Naive thymus-derived CD4-positive, alpha-beta T cell (primary cell): ENCODE results near the gene TMCO6. TPM values are rescaled to one million over a fixed set of nuclear protein-coding genes. Genes with fewer than 3 reads are reported as not detected.
A peak's percentile ranks its signal among the peaks of the same experiment; 100 is the strongest.

Experiments
- ATAC-seq: fragments of 150-1000 bp; cut with Tn5 transposase; 2 replicates; pipeline ENCODE4 v1.10.0; 2021; ENCODE audit warnings: mild to moderate bottlenecking, moderate library complexity
- CTCF ChIA-PET: fragments of 350-600 bp; sonication (Branson Sonifier 250); formaldehyde crosslinking; loops from one replicate; lab custom pipeline; 2021; ENCODE audit warnings: antibody characterized with exemption; lab: Charles Lee
- POLR2A ChIA-PET: fragments of 350-600 bp; sonication (Branson Sonifier 250); formaldehyde crosslinking; loops from one replicate; lab custom pipeline; 2021; ENCODE audit warnings: antibody characterized with exemption, inconsistent platforms; lab: Charles Lee
- DNase-seq, 9 donors: peaks; one replicate each; pipeline versions ENCODE4 v3.0.0 to v3.0.0-alpha.2; 2020 to 2022; ENCODE audit warnings: mixed read lengths in 1 of 9
- H3K27ac ChIP-seq: one replicate; pipeline ENCODE4 v1.7.0; 2013; ENCODE audit warnings: mild to moderate bottlenecking, low read depth, low read length, moderate library complexity
- H3K27me3 ChIP-seq, 2 donors: one replicate each; pipeline ENCODE4 v1.7.0; 2013; ENCODE audit warnings: low read length in 2 of 2, mild to moderate bottlenecking in 2 of 2, moderate library complexity in 2 of 2; ENCODE audit not compliant: control insufficient read depth in 2 of 2, insufficient read depth in 2 of 2
- H3K36me3 ChIP-seq, 3 experiments: 1 replicate in 2 of 3; 2 replicates in 1 of 3; pipeline ENCODE4 v1.7.0; 2013; ENCODE audit warnings: low read length in 3 of 3, mild to moderate bottlenecking in 3 of 3, moderate library complexity in 1 of 3; ENCODE audit not compliant: insufficient read depth in 3 of 3, control insufficient read depth in 2 of 3
- H3K4me1 ChIP-seq, 2 donors: one replicate each; pipeline ENCODE4 v1.7.0; 2013; ENCODE audit warnings: low read length in 2 of 2, mild to moderate bottlenecking in 2 of 2, moderate library complexity in 1 of 2; ENCODE audit not compliant: control insufficient read depth in 2 of 2, insufficient read depth in 2 of 2
- H3K4me3 ChIP-seq: 2 replicates; pipeline ENCODE4 v1.7.0; 2013; ENCODE audit warnings: mild to moderate bottlenecking, low read length
- H3K9me3 ChIP-seq, 3 experiments: 1 replicate in 2 of 3; 2 replicates in 1 of 3; pipeline ENCODE4 v1.7.0; 2013; ENCODE audit warnings: low read length in 3 of 3; ENCODE audit not compliant: control insufficient read depth in 2 of 3
- H3K27ac Mint-ChIP-seq, 9 donors: one replicate each; pipeline ENCODE4 v1.8.0; 2020 to 2022; ENCODE audit warnings: mixed read lengths in 9 of 9, mild to moderate bottlenecking in 8 of 9, moderate library complexity in 5 of 9, inconsistent platforms in 2 of 9
- H3K27me3 Mint-ChIP-seq, 5 donors: one replicate each; pipeline ENCODE4 v1.8.0; 2021 to 2022; ENCODE audit warnings: mixed read lengths in 5 of 5, mild to moderate bottlenecking in 1 of 5
- H3K36me3 Mint-ChIP-seq, 5 donors: one replicate each; pipeline ENCODE4 v1.8.0; 2020 to 2022; ENCODE audit warnings: mixed read lengths in 5 of 5, mild to moderate bottlenecking in 3 of 5, inconsistent platforms in 1 of 5
- H3K4me1 Mint-ChIP-seq, 7 donors: one replicate each; pipeline ENCODE4 v1.8.0; 2020 to 2022; ENCODE audit warnings: mixed read lengths in 7 of 7, mild to moderate bottlenecking in 3 of 7, inconsistent platforms in 1 of 7
- H3K4me3 Mint-ChIP-seq, 10 donors: one replicate each; pipeline ENCODE4 v1.8.0; 2020 to 2022; ENCODE audit warnings: mild to moderate bottlenecking in 10 of 10, mixed read lengths in 10 of 10, moderate library complexity in 6 of 10, inconsistent platforms in 2 of 10
- H3K9me3 Mint-ChIP-seq, 11 donors: one replicate each; pipeline ENCODE4 v1.8.0; 2020 to 2022; ENCODE audit warnings: mixed read lengths in 11 of 11, mild to moderate bottlenecking in 4 of 11, inconsistent platforms in 1 of 11, moderate library complexity in 1 of 11
- intact Hi-C, 2 donors: fragments of 100-400 bp; cut with micrococcal nuclease; formaldehyde crosslinking; loops; one replicate each; pipeline ENCODE4 v1.15.1; 2023
- polyA plus RNA-seq, 2 donors: library from polyadenylated mRNA; unstranded; fragments of 300-500 nt; fragmentation: Illumina TruSeq; gene quantifications; one replicate each; pipeline ENCODE4 v1.2.3, GENCODE V29; 2021
- total RNA-seq, 6 experiments: library from RNA in 5 of 6; stranded (reverse) in 5 of 6; gene quantifications; 1 replicate in 5 of 6; 2 replicates in 1 of 6; pipeline ENCODE4 v1.2.3 and lab custom pipeline; 2021 to 2026

TMCO6 gene
- total and polyA plus RNA-seq, 7 experiments from 2014 or later, result 17.1 to 55.3 (median 24.6) TPM

DNA sequence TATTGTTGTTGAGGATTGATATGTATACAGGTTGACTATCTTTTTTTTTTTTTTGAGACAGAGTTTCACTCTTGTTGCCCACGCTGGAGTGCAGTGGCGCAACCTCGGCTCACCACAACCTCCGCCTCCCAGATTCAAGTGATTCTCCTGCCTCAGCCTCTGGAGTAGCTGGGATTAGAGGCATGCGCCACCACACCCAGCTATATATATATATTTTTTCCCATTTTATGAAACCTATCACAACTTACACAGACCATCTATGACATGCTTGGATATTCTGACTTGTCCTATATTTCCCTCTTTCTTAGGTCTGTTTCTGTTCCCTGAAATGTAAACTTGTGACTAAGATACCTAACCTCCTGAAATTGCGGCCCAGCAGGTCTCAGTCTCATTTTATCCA, 11.3 kb upstream of the TMCO6 start:
- H3K27me3 ChIP-seq, result no peaks in the 10 kb centered on the region
- H3K27ac ChIP-seq, result no peak overlapping the region
- H3K36me3 ChIP-seq, result no peaks in the 10 kb centered on the region
- H3K4me1 ChIP-seq, result peaks cover 0 to 4% of the 10 kb centered on the region in 2 donors
- POLR2A ChIA-PET, result no interaction called here
- Mint-ChIP-seq H3K9me3 (peaks cover 0 to 11% (median 0%) of the 10 kb centered on the region in 11 donors), H3K27ac (peak overlapping the region in 1 of 9 donors; percentile 12), H3K36me3 (peaks cover 0 to 4% (median 0%) of the 10 kb centered on the region in 5 donors), H3K4me1 (peaks cover 6 to 20% (median 8%) of the 10 kb centered on the region in 7 donors), H3K27me3 (peaks cover 0 to 33% (median 0%) of the 10 kb centered on the region in 5 donors), H3K4me3 (no peak overlapping the region)
- intact Hi-C loops, result no loop called here
- H3K9me3 ChIP-seq, result no peaks in the 10 kb centered on the region
- DNase-seq, result no peak
- H3K4me3 ChIP-seq, result no peak overlapping the region
- CTCF ChIA-PET, result no interaction called here
- ATAC-seq, result no peak

DNA sequence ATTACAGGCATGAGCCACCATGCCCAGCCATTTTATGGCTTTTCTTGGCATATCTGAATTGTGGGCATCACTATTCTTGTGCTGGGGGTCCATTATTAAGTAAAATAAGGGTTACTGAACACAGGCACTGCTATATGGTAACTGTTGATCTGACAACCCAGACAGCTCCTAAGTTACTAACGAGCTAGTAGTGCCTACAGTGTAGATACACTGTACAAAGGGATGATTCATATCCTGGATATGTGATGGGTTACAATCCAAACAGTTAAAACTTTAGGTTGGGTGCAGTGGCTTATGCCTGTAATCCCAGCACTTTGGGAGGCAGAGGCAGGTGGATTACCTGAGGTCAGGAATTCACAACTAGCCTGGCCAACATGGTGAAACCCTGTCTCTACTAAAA, 10.5 kb upstream of the TMCO6 start:
- Histone ChIP-seq H3K36me3 (no peaks in the 10 kb centered on the region), H3K4me3 (no peak overlapping the region), H3K27ac (no peak overlapping the region), H3K4me1 (peaks cover 0 to 9% of the 10 kb centered on the region in 2 donors), H3K27me3 (no peaks in the 10 kb centered on the region), H3K9me3 (no peaks in the 10 kb centered on the region)
- ATAC-seq, result no peak
- Mint-ChIP-seq H3K9me3 (peaks cover 0 to 11% (median 0%) of the 10 kb centered on the region in 11 donors), H3K27me3 (peaks cover 0 to 38% (median 0%) of the 10 kb centered on the region in 5 donors), H3K4me1 (peaks cover 12 to 26% (median 14%) of the 10 kb centered on the region in 7 donors), H3K36me3 (peaks cover 0 to 4% (median 0%) of the 10 kb centered on the region in 5 donors), H3K4me3 (no peak overlapping the region), H3K27ac (no peak overlapping the region)
- no peak for DNase-seq
- POLR2A ChIA-PET, result interaction anchor here (0.7 kb wide), 1 partner anchor 1514 kb away, joined by 3 read pairs; no protein-coding TSS in a partner anchor
- CTCF ChIA-PET, result no interaction called here
- intact Hi-C loops, result no loop called here

DNA sequence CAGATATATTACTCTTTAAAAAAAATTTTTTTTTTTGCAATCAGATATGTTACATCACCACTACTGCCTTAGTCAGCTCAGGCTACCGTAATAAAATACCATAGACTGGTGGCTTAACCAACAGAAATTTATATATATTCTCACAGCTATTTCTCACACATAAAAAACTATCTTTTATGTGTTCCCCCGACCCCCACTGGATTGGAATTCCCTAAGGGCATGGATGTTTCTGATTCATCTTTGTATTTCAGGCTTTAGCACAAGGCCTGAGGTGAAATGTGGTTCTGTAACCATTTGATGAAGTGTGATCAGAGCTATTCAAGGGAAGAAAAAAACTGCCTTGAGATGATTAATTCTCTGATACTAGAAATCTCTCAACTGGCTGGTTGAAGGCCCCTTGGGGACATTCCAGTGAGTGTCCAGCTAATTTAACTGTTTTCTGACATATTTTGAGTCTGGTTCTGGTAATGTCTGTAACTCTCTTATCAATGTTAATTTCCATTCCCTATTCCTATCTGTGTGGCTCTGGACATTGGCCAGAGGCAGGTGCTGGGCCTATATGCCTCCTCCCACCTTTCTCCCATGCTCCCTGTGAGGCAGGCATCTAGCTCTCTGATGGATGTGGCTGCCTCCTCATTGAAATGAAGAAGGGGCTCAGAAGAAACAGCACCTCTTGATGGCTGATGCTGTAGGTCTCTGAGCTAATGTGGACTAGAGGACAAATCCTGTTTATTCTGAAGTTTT, 8.8 kb upstream of the TMCO6 start:
- DNase-seq (no peak), ATAC-seq (no peak)

DNA sequence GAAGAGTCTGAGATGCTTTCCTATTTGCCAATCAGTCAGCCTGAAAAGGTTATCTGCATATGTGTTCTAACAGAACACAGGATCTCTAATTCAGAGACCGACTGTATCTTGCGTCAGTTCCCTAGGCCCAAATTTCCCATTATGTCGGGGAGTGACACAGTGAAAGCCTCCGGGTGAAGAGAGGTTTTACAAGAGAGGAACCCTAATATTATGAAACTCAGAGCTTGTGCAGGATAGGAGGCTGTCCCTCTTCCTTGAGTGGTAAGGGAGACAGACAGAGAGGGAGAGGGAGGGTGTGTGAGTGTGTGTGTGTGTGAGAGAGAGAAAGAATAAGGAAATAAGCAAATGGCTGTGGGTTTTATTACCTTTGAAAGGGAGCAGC, 8.2 kb upstream of the TMCO6 start:
- H3K27ac Mint-ChIP-seq, result peak overlapping the region in 3 of 9 donors; percentile 54 to 65 (median 54)
- H3K27me3 Mint-ChIP-seq, result peaks cover 0 to 33% (median 0%) of the 10 kb centered on the region in 5 donors
- H3K36me3 Mint-ChIP-seq, result peaks cover 0 to 4% (median 0%) of the 10 kb centered on the region in 5 donors
- POLR2A ChIA-PET, result interaction anchor here (0.8 to 4.2 kb wide), 6 partner anchors 16 to 229 kb away, joined by 3 to 34 read pairs (median 6); partner anchors contain the start of genes ANKHD1, EIF4EBP3, HARS1 and HARS2
- no peak overlapping the region for H3K4me3 ChIP-seq
- H3K4me1 ChIP-seq, result peaks cover 0 to 9% of the 10 kb centered on the region in 2 donors
- no peak for DNase-seq
- CTCF ChIA-PET, result no interaction called here
- intact Hi-C loops, result no loop called here
- peak overlapping the region; percentile 4 to 99 (median 66) for H3K4me3 Mint-ChIP-seq
- peak; percentile 6 for ATAC-seq
- no peaks in the 10 kb centered on the region for H3K9me3 ChIP-seq
- peaks cover 0 to 11% (median 0%) of the 10 kb centered on the region in 11 donors for H3K9me3 Mint-ChIP-seq
- no peaks in the 10 kb centered on the region for H3K27me3 ChIP-seq
- H3K4me1 Mint-ChIP-seq, result peaks cover 16 to 31% (median 17%) of the 10 kb centered on the region in 7 donors
- no peak overlapping the region for H3K27ac ChIP-seq
- no peaks in the 10 kb centered on the region for H3K36me3 ChIP-seq

More for the DNA sequence above, 8.8 kb upstream of the TMCO6 start:
- ChIA-PET CTCF (no interaction called here), POLR2A (interaction anchor here (1.1 to 4.2 kb wide), 3 partner anchors 16 to 82 kb away, joined by 3 to 34 read pairs (median 4); partner anchors contain the start of genes HARS1, HARS2, IK and NDUFA2)
- Histone ChIP-seq H3K27ac (no peak overlapping the region), H3K9me3 (no peaks in the 10 kb centered on the region), H3K36me3 (no peaks in the 10 kb centered on the region), H3K4me3 (no peak overlapping the region), H3K27me3 (no peaks in the 10 kb centered on the region), H3K4me1 (peaks cover 0 to 9% of the 10 kb centered on the region in 2 donors)
- Mint-ChIP-seq H3K36me3 (peaks cover 0 to 4% (median 0%) of the 10 kb centered on the region in 5 donors), H3K4me1 (peaks cover 16 to 31% (median 17%) of the 10 kb centered on the region in 7 donors), H3K27me3 (peaks cover 0 to 36% (median 0%) of the 10 kb centered on the region in 5 donors), H3K27ac (peak overlapping the region in 3 of 9 donors; percentile 54 to 65 (median 54)), H3K4me3 (peak overlapping the region in 8 of 10 donors; percentile 31 to 99 (median 72)), H3K9me3 (peaks cover 0 to 11% (median 0%) of the 10 kb centered on the region in 11 donors)
- intact Hi-C loops, result no loop called here

DNA sequence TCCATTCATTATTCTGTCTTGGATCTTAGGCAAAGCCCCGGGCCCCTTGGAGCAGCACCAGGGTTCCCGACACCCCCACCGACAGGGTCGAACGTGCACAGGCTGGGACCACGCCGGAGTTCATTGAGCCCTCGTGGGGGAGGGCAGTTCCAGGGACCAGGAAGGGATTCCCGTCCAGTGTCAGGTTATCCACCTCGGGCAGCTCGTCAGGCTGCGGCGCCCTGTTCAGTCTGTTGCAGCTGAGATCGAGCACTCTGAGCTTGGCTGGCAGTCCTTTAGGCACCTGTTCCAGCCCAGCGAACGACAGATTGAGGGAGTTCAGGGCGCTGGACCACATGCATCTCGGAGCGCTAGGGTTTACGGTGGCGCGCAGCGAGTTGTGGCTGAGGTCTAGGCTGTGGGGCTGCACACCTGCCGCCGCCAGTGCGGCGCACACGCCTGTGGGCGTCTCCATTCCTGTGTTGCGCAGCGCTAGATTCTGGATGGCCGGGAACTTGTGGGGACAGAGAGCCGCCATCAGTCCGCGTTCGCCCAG, 7.4 kb upstream of the TMCO6 start:
- Histone ChIP-seq H3K9me3 (no peaks in the 10 kb centered on the region), H3K4me3 (peak overlapping the region; percentile 87), H3K27me3 (no peaks in the 10 kb centered on the region), H3K36me3 (no peaks in the 10 kb centered on the region), H3K4me1 (peaks cover 0 to 9% of the 10 kb centered on the region in 2 donors), H3K27ac (peak overlapping the region; percentile 41)
- DNase-seq (peak in 6 of 9 donors; percentile 25 to 51 (median 38)), ATAC-seq (peak; percentile 70)
- peaks cover 0 to 11% (median 0%) of the 10 kb centered on the region in 11 donors for H3K9me3 Mint-ChIP-seq
- peaks cover 0 to 29% (median 0%) of the 10 kb centered on the region in 5 donors for H3K27me3 Mint-ChIP-seq
- H3K4me1 Mint-ChIP-seq, result peaks cover 16 to 35% (median 17%) of the 10 kb centered on the region in 7 donors
- peaks cover 0 to 4% (median 0%) of the 10 kb centered on the region in 5 donors for H3K36me3 Mint-ChIP-seq
- intact Hi-C loops, result loop anchor here in 1 of 2 donors (1.0 kb wide), 3 partner anchors 15 to 85 kb away; partner anchors contain the start of genes EIF4EBP3, IK, NDUFA2 and WDR55
- H3K27ac Mint-ChIP-seq, result peak overlapping the region in 8 of 9 donors; percentile 54 to 88 (median 80)
- POLR2A ChIA-PET, result interaction anchor here (0.8 to 4.2 kb wide), 10 partner anchors 15 to 230 kb away, joined by 3 to 34 read pairs (median 4); partner anchors contain the start of genes ANKHD1, EIF4EBP3, IK and NDUFA2
- H3K4me3 Mint-ChIP-seq, result peak overlapping the region; percentile 89 to 99 (median 92)
- CTCF ChIA-PET, result interaction anchor here (1.0 to 1.6 kb wide), 3 partner anchors 16 to 89 kb away, joined by 3 to 7 read pairs (median 5); partner anchors contain the start of genes IK and NDUFA2
